GM11168 (cell line): ENCODE measurements around the gene CD164.
"Not testable (repeated sequence)": the region's sequence is repeated elsewhere in the genome, so short reads cannot be mapped to it uniquely, and the experiment has no call there.

ENCODE experiments used
- in situ Hi-C: fragments of 300-500 bp; cut with MboI; formaldehyde crosslinking; loops from one replicate; pipeline ENCODE4 v1.12.0; 2022; ENCODE audit warnings: low sequenced_read_pairs; ENCODE audit not compliant: unreplicated experiment

The CD164 gene

DNA sequence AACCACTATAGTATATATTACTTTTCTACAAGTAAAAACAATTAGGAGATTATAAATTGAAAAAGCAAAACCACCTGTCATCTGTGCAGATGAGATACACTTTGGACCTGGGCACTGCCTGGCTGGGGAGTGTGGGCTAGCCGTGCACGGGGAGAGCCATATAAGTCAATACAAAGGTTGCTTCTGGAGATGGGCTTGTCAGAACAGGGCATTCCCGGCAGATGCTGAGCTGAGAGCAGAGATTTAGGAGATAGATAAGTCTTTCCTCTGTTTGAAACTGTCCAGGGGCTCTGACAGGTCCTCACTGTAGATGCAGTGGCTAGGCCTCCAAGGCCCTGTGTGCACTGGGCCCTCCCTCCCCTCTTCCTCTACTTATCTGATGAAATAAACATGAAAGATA, 34.5 kb downstream of the CD164 start:
- in situ Hi-C loops, result no loop called here

DNA sequence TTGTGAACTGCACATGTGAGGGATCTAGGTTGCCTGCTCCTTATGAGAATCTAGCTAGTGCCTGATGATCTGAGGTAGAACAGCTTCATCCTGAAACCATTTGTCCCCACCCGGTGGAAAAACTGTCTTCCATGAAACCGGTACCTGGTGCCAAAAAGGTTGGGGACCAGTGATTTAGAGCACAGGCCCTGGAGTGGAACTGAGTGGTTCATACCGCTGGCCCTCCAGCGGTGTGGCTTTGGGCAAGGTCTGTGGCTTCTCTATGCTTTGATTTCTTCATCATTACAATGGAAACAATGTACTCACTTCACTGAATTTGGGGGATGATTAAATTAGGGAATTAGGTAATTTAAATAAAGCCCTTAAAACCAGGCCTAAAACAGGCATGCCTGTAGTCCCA, 36.3 kb downstream of the CD164 start:
- in situ Hi-C loops, result no loop called here

DNA sequence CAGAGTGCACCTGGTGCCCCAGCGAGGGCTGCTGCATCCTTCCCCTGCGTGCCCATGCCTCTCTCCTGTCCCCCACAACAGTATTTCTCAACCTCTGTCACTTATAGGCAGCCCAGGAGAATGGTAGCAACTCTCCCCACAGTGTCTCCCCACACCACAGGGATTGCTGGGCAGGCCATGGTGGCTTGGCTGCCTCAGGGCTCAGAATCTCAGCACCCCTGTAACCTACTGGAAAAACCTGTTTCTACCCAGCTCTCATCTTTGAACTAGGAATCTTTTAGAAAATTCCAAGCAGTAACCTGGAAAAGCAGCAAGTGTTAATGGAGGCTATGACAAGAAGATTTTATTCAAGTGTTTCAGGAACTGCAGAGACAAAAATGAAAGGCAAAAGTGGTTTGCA, 38.0 kb downstream of the CD164 start:
- in situ Hi-C loops, result no loop called here

GRCh38 chr6:109343518-109343917, 38.7 kb downstream of the CD164 start:
- in situ Hi-C loops, result no loop called here

DNA sequence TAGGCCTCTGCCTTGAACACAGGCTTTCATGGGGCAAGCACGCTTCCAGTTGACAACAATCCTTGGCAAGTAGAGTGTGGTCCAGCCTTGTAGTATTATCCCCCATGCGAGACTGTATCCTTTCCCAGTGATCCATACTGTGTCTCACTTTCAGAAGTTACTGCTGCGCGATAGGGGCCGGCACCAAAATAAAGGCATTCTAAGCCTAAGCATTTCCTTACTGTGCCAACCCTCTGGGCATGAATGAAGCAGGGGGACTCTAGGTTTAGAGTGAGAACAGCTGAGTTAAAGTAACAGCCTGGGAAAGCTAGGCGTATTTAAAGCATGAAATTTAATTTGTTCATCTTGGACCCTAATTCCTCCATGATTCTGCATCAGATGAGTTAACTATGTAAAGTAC, 39.4 kb downstream of the CD164 start:
- in situ Hi-C loops, result no loop called here

DNA sequence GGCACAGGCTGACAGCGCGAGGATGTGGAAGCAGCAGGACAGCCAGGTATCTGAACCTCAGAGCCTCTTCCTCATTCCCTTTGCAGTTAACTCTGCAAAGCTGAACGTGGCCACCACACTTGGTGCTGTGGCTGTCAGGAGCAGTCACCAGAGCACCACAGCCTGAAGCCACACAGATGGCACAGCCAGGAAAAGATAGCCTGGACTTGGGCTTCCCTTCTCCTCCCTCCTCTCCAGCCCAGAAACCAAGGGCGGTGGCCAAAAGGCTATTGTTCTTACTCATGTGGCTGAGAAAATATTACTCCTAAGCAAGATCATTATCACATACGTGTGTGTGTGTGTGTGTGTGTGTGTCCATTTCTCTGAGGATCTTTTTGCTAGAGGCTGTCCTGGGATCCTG, 39.8 kb downstream of the CD164 start:
- in situ Hi-C loops, result no loop called here

GRCh38 chr6:109340811-109341210, 41.5 kb downstream of the CD164 start:
- in situ Hi-C loops, result no loop called here

- in situ Hi-C loops, result no loop called here
Measured at GRCh38 chr6:109339906-109340678, 42.2 kb downstream of the CD164 start.

DNA sequence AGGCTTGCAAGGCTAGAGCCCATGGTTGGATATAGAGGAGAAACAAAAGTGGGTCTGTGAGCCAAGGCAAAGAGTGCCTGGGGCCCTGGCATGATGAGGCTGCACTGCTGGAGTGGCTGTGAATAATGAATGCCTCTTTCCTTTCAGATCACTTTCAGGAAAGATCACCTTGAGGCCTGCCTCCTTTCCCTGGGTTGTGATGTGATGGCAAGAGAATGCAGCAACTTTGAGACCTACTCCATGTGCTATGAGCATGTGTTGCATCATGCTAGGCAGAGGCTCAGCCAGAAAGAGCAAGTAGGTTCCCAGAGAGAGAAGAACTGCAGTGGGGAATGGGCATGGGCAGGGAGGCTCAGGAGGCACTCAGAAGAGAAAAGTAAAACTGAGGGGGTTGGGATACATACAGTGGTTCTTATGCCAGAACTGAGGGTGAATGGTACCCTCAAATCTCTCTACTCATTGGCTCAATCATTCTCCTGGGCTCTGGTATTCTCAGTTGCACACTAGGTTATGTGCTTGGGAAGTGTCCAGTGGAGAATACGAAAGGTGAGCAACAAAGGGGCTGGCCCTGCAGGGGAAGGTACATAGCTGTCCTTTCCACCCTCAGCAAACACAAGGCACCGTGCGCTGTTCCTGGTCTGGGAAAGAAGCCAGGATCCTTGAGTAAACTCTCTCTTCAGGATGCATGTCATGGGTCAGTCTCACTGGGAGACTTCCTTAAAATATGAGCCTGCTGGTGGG, 45.9 kb downstream of the CD164 start:
- in situ Hi-C loops, result no loop called here

DNA sequence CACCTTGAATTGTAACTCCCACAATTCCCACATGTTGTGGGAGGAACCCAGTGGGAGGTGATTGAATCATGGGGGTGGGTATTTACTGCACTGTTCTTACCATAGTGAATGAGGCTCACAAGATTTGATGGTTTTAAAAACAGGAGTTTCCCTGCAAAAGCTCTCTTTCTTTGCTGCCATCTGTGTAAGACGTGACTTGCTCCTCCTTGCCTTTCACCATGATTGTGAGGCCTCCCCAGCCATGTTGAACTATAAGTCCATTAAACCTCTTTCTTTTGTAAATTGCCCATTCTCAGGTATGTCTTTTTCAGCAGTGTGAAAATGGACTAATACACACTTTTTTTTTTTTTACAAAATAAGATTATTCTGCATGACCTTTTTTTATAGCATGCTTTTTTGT, 48.4 kb downstream of the CD164 start:
- in situ Hi-C loops, result not testable (repeated sequence)

DNA sequence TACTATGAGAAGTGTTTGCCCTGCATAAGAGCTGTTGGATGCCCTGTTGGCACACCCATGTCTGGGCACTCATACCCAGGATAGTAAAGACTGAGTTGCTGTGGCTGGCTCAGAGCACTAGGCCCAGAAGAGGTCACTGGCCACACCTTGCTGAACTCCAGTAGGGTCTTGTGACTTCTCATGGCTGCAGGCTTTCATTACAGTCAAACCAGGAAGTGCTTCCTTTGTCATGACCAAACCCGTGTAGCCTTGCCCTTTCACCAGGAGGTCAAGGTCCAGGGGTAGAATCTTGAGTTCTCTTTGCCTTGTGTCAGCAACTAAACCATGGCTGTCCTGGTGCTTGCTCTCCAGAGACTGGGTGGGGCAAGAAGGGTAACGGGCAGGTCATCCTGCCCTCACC, 49.5 kb downstream of the CD164 start:
- in situ Hi-C loops, result no loop called here

GRCh38 chr6:109331081-109331480, 51.2 kb downstream of the CD164 start:
- in situ Hi-C loops, result no loop called here

DNA sequence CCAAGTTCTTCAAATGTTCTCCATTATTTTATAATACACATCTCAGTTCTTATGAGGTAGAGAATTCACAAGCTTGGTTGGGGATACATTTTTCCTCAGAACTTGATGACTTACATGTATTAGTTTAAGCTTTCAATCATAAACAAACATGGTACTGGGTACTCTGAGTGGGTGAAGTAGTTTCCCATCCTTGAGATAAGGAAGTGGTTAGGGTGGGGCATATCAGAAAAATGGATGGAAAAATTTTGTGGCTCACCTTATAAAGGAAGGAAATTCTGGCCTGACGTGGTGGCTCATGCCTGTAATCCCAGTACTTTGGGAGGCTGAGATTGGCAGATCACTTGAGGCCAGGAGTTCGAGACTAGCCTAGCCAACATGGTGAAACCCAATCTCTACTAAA, 52.0 kb downstream of the CD164 start:
- in situ Hi-C loops, result no loop called here

- in situ Hi-C loops, result no loop called here
Measured at GRCh38 chr6:109328629-109329028, 53.6 kb downstream of the CD164 start.

GRCh38 chr6:109327959-109328358, 54.3 kb downstream of the CD164 start:
- in situ Hi-C loops, result no loop called here

DNA sequence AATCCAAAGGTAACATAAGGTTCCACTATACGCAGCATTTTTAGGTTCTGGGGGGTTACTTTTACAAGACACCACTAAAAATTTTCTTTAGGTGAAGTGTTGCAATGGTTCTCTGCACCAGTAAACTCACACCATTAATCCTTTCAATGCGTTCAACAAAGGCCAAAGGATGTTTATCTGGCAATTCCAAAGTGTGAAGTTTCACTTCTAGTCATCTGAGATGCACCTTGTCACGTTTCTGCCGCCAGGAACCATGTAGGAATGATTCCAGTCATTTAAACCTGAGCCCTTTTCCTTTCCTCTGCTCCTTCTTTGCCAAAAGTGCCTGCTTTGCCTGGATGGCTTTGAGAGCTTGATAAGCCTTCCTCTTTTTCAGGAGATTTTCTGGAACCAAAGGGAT, 54.8 kb downstream of the CD164 start:
- in situ Hi-C loops, result no loop called here

DNA sequence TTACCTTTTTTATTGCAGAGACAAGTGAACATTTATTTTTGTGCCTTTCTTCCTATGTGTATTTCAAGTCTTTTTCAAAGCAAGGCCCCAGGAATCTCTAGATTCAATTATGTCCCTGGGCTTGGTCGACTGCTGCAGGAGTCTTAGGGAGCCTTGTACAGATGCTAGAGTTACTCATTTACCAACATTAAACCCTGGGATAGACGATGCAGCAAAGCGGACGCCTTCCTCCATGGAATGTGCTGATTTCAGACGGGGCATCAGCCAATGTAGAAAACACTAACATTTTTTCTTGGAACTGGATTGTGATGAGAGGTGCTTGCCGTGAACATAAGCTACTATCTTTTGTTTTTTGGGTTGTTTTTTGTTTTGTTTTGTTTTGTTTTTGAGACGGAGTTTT, 55.9 kb downstream of the CD164 start:
- in situ Hi-C loops, result no loop called here

- in situ Hi-C loops, result no loop called here
Measured at GRCh38 chr6:109325400-109325801, 56.9 kb downstream of the CD164 start.

DNA sequence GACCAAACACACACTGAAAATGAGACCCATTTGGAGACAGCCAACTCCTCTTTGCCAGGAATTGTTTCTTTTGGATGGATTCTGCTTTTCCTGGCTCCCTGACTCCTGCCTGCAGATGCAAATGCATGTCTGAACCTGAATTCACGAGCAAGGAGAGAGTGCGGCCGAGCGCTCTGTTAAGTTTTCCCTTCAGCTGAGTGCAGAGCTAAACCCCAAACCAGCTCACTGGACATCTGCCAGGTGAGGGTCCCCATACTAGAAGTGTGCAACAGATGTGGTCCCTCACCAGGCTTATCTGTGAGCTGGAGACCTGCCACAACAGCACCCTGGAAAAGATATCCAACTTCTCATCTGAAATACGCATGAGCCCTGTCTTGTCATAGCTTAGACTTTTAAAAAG, 59.0 kb downstream of the CD164 start:
- in situ Hi-C loops, result no loop called here

DNA sequence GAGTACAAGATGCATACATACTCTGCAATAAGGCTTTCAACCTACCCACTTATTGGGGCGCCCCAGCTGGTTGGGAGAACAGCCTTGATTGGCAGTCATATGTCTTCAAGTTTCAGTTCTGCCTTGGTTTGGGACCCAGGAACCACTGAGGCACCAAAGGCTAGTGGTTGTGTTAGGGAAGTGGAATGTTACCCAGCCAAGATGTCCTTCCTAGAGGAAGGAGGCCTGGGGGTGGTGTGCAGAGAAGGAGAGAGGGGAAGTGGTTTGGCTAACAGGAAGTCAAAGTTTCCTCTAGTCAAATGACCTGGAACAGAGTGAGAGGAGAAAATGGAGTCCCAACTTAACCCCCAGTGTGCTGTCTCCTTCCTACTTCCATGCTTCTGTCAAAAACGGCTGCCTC, 59.4 kb downstream of the CD164 start:
- in situ Hi-C loops, result no loop called here

DNA sequence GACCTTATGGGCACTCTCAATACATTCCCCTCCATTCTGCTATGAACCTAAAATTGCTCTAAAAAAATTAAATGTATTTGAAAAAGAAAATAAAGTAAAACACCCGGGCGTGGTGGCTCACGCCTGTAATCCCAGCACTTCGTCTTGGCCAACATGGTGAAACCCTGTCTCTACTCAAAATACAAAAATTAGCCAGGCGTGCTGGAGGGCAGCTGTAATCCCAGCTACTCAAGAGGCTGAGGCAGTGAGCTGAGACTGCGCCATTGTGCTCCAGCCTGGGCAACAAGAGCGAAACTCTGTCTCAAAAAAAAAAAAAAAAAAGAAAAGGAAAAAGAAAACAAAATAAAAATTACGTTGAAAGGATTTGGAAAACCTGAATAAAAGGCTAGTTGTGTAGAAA, 60.5 kb downstream of the CD164 start:
- in situ Hi-C loops, result no loop called here

GRCh38 chr6:109320072-109320471, 62.2 kb downstream of the CD164 start:
- in situ Hi-C loops, result no loop called here
